Measurements from ENCODE around the gene FHL5. TPM values are rescaled to one million over a fixed set of nuclear protein-coding genes. Genes with fewer than 3 reads are reported as not detected.
"Not testable (repeated sequence)": the region's sequence is repeated elsewhere in the genome, so short reads cannot be mapped to it uniquely, and the experiment has no call there.

FHL5 gene
- total RNA-seq: not detected

GRCh38 chr6:96562886-96563285 lies at the start of gene FHL5:
Gene FHL5 (plus strand): TSS chr6:96563128. CDS start chr6:96603614, 40,486 bp downstream.
- no peak within 1 kb of the TSS for H3K27ac Mint-ChIP-seq
- ATAC-seq (no peak), DNase-seq (ENCODE audit: low spot score in 2 of 2) (no peak)
- H3K9me3 Mint-ChIP-seq: peaks cover 4% of the 10 kb centered on the region in 2 donors
- H3K36me3 Mint-ChIP-seq: no peaks in the 10 kb centered on the region

DNA sequence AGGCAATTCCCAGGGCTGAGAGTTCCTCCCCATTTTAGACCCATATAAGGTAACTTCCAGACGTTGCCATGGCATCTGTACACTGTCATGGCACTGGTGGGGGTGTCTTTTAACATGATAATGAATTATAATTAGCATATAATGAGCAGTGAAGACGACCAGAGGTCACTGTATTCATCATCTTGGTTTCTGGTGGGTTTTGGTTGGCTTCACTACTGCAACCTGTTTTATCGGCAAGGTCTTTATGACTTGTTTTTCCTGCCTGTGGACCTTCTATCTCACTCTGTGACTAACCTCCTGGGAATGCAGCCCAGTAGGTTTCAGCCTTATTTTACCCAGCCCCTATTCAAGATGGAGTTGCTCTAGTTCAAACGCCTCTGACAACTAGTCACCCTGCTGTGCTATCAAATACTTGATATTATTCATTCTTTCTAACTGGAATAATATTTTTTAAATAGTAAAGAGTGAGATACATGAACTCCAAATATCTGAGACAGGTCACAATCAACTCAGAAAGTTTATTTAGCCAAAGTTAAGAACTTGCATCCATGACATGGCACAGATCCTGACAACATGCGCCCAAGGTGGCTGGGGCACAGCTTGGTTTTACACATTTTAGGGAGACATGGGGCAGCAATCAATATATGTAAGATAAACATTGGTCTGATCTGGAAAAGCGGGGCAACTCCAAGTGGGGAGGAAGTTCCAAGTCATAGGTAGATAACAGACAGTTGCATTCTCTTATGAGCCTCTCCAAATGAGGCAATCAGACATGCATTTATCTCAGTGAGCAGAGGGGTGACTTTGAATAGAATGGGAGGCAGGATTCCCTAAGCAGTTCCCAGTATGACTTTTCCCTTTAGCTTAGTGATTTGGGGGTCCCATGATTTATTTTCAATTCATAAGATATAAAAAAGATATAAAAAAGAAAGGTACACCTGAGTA lies 42.5 kb upstream of the FHL5 start:
- Mint-ChIP-seq H3K27ac (no peak overlapping the region), H3K36me3 (peaks cover 13 to 14% of the 10 kb centered on the region in 2 donors), H3K9me3 (no peaks in the 10 kb centered on the region)
- ATAC-seq (no peak), DNase-seq (ENCODE audit: low spot score in 2 of 2) (no peak)

- H3K9me3 Mint-ChIP-seq: no peaks in the 10 kb centered on the region
- peak overlapping the region; percentile 100 for H3K27ac Mint-ChIP-seq
- DNase-seq (ENCODE audit: low spot score in 2 of 2) (no peak), ATAC-seq (peak in 1 of 2 donors; percentile 9)
- H3K36me3 Mint-ChIP-seq: peaks cover 13 to 19% of the 10 kb centered on the region in 2 donors
Observed at GRCh38 chr6:96521306-96521643, 41.7 kb upstream of the FHL5 start.

- ATAC-seq (peak; percentile 98 to 99), DNase-seq (ENCODE audit: low spot score in 2 of 2) (peak; percentile 89 to 90)
- peak within 1 kb of the TSS; percentile 100 for H3K27ac Mint-ChIP-seq
- H3K36me3 Mint-ChIP-seq: peaks cover 13 to 22% of the 10 kb centered on the region in 2 donors
- no peaks in the 10 kb centered on the region for H3K9me3 Mint-ChIP-seq
Observed at GRCh38 chr6:96521644-96522464, 41.1 kb upstream of the FHL5 start, which contains the start of gene UFL1. Gene UFL1 (plus strand): TSS chr6:96521806. CDS start chr6:96521874, 68 bp downstream.

GRCh38 chr6:96522465-96523009 lies 40.4 kb upstream of the FHL5 start:
- peak overlapping the region; percentile 100 for H3K27ac Mint-ChIP-seq
- H3K9me3 Mint-ChIP-seq: no peaks in the 10 kb centered on the region
- ATAC-seq (peak in 1 of 2 donors; percentile 14), DNase-seq (ENCODE audit: low spot score in 2 of 2) (peak in 1 of 2 donors; percentile 3)
- H3K36me3 Mint-ChIP-seq: peaks cover 13 to 22% of the 10 kb centered on the region in 2 donors

DNA sequence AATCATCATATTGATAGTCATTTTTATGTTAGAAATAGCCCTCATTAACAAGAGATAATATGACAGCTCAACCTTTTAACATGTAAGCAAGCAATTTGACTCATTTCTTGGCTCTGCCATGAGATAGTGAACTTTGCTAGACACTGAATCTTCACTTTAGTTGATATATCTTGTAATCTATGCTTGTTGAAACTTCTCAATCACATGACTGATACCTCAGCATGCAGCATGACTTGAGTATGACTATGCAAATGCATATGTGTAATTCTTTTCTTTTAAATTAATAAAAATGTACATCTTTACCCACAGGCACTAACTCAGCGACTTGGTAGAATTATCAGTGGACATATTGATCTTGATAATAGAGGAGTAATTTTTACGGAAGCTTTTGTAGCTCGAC lies 34.7 kb upstream of the FHL5 start:
- no peaks in the 10 kb centered on the region for H3K9me3 Mint-ChIP-seq
- ATAC-seq (no peak), DNase-seq (ENCODE audit: low spot score in 2 of 2) (no peak)
- peaks cover 25 to 36% of the 10 kb centered on the region in 2 donors for H3K36me3 Mint-ChIP-seq
- no peak overlapping the region for H3K27ac Mint-ChIP-seq

DNA sequence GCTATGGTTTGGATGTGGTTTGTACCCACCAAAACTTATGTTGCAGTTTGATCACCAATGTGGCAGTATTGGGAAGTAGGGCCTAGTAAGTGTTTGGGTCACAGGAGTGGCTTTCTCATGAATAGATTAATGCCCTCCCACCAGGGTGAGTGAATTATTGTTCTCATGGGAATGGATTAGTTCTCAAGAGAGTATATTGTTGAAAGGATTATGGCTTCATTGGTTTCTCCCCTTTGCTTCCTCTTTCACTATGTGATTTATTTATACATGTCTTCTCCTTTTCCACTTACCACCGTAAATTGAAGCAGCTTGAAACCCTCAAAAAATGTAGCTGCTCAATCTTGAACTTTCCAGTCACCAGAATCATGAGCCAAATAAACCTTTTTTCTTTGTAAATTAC lies 30.5 kb upstream of the FHL5 start:
- Mint-ChIP-seq H3K9me3 (no peaks in the 10 kb centered on the region), H3K27ac (no peak overlapping the region), H3K36me3 (peaks cover 25 to 30% of the 10 kb centered on the region in 2 donors)
- no peak for ATAC-seq
- no peak for DNase-seq (ENCODE audit: low spot score in 2 of 2)

- no peak for ATAC-seq
Observed at GRCh38 chr6:96537726-96538125, 25.2 kb upstream of the FHL5 start.

GRCh38 chr6:96542702-96543101 lies 20.2 kb upstream of the FHL5 start:
- H3K9me3 Mint-ChIP-seq: no peaks in the 10 kb centered on the region
- H3K27ac Mint-ChIP-seq: no peak overlapping the region
- H3K36me3 Mint-ChIP-seq: peaks cover 15 to 23% of the 10 kb centered on the region in 2 donors
- DNase-seq (ENCODE audit: low spot score in 2 of 2) (no peak), ATAC-seq (no peak)

More at GRCh38 chr6:96537726-96538125, 25.2 kb upstream of the FHL5 start:
- Mint-ChIP-seq H3K9me3 (no peaks in the 10 kb centered on the region), H3K36me3 (peaks cover 6 to 14% of the 10 kb centered on the region in 2 donors), H3K27ac (no peak overlapping the region)
- no peak for DNase-seq (ENCODE audit: low spot score in 2 of 2)

DNA sequence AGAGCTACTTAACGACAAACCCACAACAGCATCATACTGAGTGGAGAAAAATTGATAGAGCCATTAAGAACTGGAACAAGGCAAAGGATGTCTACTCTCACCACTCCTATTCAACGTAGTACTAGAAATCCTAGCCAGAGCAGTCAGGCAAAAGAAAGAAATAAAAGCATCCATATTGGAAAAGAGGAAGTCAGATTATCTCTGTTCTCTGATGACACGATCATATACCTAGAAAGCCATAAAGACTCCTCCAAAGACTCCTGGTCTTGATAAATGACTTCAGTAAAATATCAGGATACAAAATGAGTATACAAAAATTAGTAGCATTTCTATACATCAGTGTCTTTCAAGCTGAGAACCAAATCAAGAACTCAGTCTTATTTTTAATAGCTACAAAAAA lies 17.0 kb upstream of the FHL5 start:
- ATAC-seq: no peak
- no peak overlapping the region for H3K27ac Mint-ChIP-seq
- no peak for DNase-seq (ENCODE audit: low spot score in 2 of 2)
- H3K9me3 Mint-ChIP-seq: no peaks in the 10 kb centered on the region
- H3K36me3 Mint-ChIP-seq: peaks cover 11 to 27% of the 10 kb centered on the region in 2 donors

GRCh38 chr6:96547654-96548053 lies 15.3 kb upstream of the FHL5 start:
- H3K36me3 Mint-ChIP-seq: peaks cover 10 to 33% of the 10 kb centered on the region in 2 donors
- H3K27ac Mint-ChIP-seq: no peak overlapping the region
- no peaks in the 10 kb centered on the region for H3K9me3 Mint-ChIP-seq
- no peak for DNase-seq (ENCODE audit: low spot score in 2 of 2)
- no peak for ATAC-seq

GRCh38 chr6:96554558-96554957 lies 8.4 kb upstream of the FHL5 start:
- peaks cover 4% of the 10 kb centered on the region in 2 donors for H3K9me3 Mint-ChIP-seq
- no peak for ATAC-seq
- DNase-seq (ENCODE audit: low spot score in 2 of 2): no peak
- H3K36me3 Mint-ChIP-seq: peaks cover 18 to 36% of the 10 kb centered on the region in 2 donors
- no peak overlapping the region for H3K27ac Mint-ChIP-seq

GRCh38 chr6:96559740-96560139 lies 3.2 kb upstream of the FHL5 start:
- peaks cover 13 to 14% of the 10 kb centered on the region in 2 donors for H3K36me3 Mint-ChIP-seq
- H3K9me3 Mint-ChIP-seq; H3K27ac Mint-ChIP-seq; ATAC-seq; DNase-seq (ENCODE audit: low spot score in 2 of 2): not testable (repeated sequence)

DNA sequence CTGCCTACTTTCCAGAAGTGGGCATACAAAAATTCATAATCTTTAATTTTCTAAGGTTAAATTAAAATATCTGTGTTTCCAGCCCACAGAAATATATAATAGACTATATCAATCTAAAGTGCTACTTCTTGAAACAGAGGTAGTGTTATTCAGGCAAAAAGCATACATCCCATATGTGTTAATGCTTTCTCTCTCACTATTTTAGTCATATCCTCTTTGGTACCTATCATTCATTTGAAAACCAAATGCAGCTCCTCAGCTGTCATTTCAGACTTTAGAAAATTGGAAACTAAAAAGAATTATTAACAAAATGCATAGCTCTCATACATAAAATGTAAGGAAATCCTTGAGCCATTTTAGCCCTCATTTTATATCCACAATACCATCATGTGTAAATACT lies 925 bp downstream of the FHL5 start:
- H3K27ac Mint-ChIP-seq: no peak overlapping the region
- H3K9me3 Mint-ChIP-seq: peaks cover 0 to 4% of the 10 kb centered on the region in 2 donors
- DNase-seq (ENCODE audit: low spot score in 2 of 2): no peak
- H3K36me3 Mint-ChIP-seq: no peaks in the 10 kb centered on the region
- peak in 1 of 2 donors; percentile 76 for ATAC-seq

GRCh38 chr6:96570053-96570452 lies 7.1 kb downstream of the FHL5 start:
- Mint-ChIP-seq H3K9me3 (peaks cover 15 to 28% of the 10 kb centered on the region in 2 donors), H3K27ac (no peak overlapping the region), H3K36me3 (peaks cover 14 to 17% of the 10 kb centered on the region in 2 donors)
- ATAC-seq (no peak), DNase-seq (ENCODE audit: low spot score in 2 of 2) (no peak)

GRCh38 chr6:96571551-96571950 lies 8.6 kb downstream of the FHL5 start:
- Mint-ChIP-seq H3K36me3 (peaks cover 14 to 17% of the 10 kb centered on the region in 2 donors), H3K9me3 (peaks cover 15 to 28% of the 10 kb centered on the region in 2 donors), H3K27ac (no peak overlapping the region)
- no peak for DNase-seq (ENCODE audit: low spot score in 2 of 2)
- ATAC-seq: no peak

GRCh38 chr6:96575359-96575758 lies 12.4 kb downstream of the FHL5 start:
- DNase-seq (ENCODE audit: low spot score in 2 of 2) (no peak), ATAC-seq (no peak)
- Mint-ChIP-seq H3K27ac (no peak overlapping the region), H3K36me3 (peaks cover 10 to 13% of the 10 kb centered on the region in 2 donors), H3K9me3 (peaks cover 4 to 15% of the 10 kb centered on the region in 2 donors)
